HL-60 (cell line): Measurements from ENCODE around the gene HSDL2.

Source experiments
- DNase-seq, 2 experiments: peaks; one replicate each; pipeline ENCODE4 v3.0.0-alpha.2; 2010 to 2020; ENCODE audit warnings: low read depth in 1 of 2, low spot score in 1 of 2
- H3K27ac ChIP-seq: fragments of 250-450 bp; sonication (Bioruptor Pico); replicated peaks from 2 replicates; pipeline ENCODE4 v1.5.1; 2020; ENCODE audit warnings: mild to moderate bottlenecking, moderate library complexity
- H3K27me3 ChIP-seq: fragments of 250-450 bp; sonication (Bioruptor Pico); 2 replicates; pipeline ENCODE4 v1.5.1; 2021; ENCODE audit warnings: mild to moderate bottlenecking, moderate library complexity; ENCODE audit not compliant: insufficient read depth, poor library complexity, severe bottlenecking
- H3K4me3 ChIP-seq: replicated peaks from 2 replicates; pipeline ENCODE4 v1.5.1; 2011; ENCODE audit warnings: mild to moderate bottlenecking, control low read depth, low read length; ENCODE audit not compliant: insufficient read depth
- CTCF ChIP-seq: IDR thresholded peaks from one replicate; pipeline ENCODE4 v1.5.1; 2011; ENCODE audit warnings: low read length, control low read depth, inconsistent platforms; ENCODE audit not compliant: insufficient read depth
- GABPA ChIP-seq: IDR thresholded peaks from 2 replicates; pipeline ENCODE4 v1.6.1; 2012; ENCODE audit warnings: low read depth
- POLR2AphosphoS5 ChIP-seq: IDR thresholded peaks from 2 replicates; pipeline ENCODE4 v1.6.1; 2012; ENCODE audit warnings: low read depth
- REST ChIP-seq: IDR thresholded peaks from 2 replicates; pipeline ENCODE4 v1.6.1; 2012; ENCODE audit warnings: low read depth; ENCODE audit not compliant: insufficient replicate concordance
- SPI1 ChIP-seq: IDR thresholded peaks from 2 replicates; pipeline ENCODE4 v1.6.1; 2012; ENCODE audit warnings: low read depth, mild to moderate bottlenecking, borderline replicate concordance

HSDL2 gene

GRCh38 chr9:112500842-112501241 lies 120.9 kb downstream of the HSDL2 start:
- Histone ChIP-seq H3K27ac (no peak overlapping the region), H3K27me3 (no peaks in the 10 kb centered on the region), H3K4me3 (no peak overlapping the region)
- TF ChIP-seq CTCF, result no peak
- TF ChIP-seq POLR2AphosphoS5, result no peak
- TF ChIP-seq SPI1, result no peak
- no peak for TF ChIP-seq REST
- TF ChIP-seq GABPA, result no peak
- DNase-seq, result no peak

- no peak for TF ChIP-seq SPI1
- no peak for TF ChIP-seq POLR2AphosphoS5
- no peak for TF ChIP-seq GABPA
- TF ChIP-seq CTCF, result no peak
- no peak for TF ChIP-seq REST
- Histone ChIP-seq H3K27ac (no peak overlapping the region), H3K4me3 (no peak overlapping the region), H3K27me3 (no peaks in the 10 kb centered on the region)
- no peak for DNase-seq
These were observed 121.4 kb downstream of the HSDL2 start for GRCh38 chr9:112501287-112501686.

- TF ChIP-seq GABPA (no peak), POLR2AphosphoS5 (no peak), REST (no peak), CTCF (no peak), SPI1 (no peak)
- no peaks in the 10 kb centered on the region for H3K27me3 ChIP-seq
- DNase-seq, result no peak
- H3K27ac ChIP-seq, result no peak overlapping the region
- no peak overlapping the region for H3K4me3 ChIP-seq
These were observed 122.5 kb downstream of the HSDL2 start for GRCh38 chr9:112502175-112502946.
